Ovary (tissue), 9 donors: ENCODE data around the gene TMCC2. TPM values are rescaled to one million over a fixed set of nuclear protein-coding genes. Genes with fewer than 3 reads are reported as not detected.

ENCODE experiments used
- DNase-seq, 5 donors: peaks; one replicate each; pipeline ENCODE4 v3.0.0-alpha.2; 2019 to 2020
- H3K27ac ChIP-seq, 2 donors: fragments of 200-600 bp; one replicate each; pipeline versions ENCODE4 v1.5.1 to v1.8.0; 2019 to 2022
- H3K27me3 ChIP-seq: fragments of 200-600 bp; one replicate; pipeline ENCODE4 v1.8.0; 2022
- H3K36me3 ChIP-seq: fragments of 200-600 bp; sonication (generic); one replicate; pipeline ENCODE4 v1.5.1; 2019
- H3K4me1 ChIP-seq: one replicate; pipeline ENCODE4 v1.8.1; 2013; ENCODE audit warnings: mild to moderate bottlenecking, moderate library complexity; ENCODE audit not compliant: insufficient read depth
- H3K4me3 ChIP-seq: fragments of 200-600 bp; sonication (generic); one replicate; pipeline ENCODE4 v1.5.1; 2017
- H3K9me3 ChIP-seq, 2 donors: fragments of 200-600 bp in 1 of 2; sonication (generic) in 1 of 2; one replicate each; pipeline versions ENCODE4 v1.5.1 to v1.8.1; 2013 to 2019; ENCODE audit warnings: mild to moderate bottlenecking in 1 of 2, moderate library complexity in 1 of 2
- EP300 ChIP-seq: sonication (generic); formaldehyde crosslinking; IDR thresholded peaks from one replicate; pipeline ENCODE4 v1.6.1; 2017; ENCODE audit warnings: antibody characterized with exemption
- POLR2A ChIP-seq: fragments of 450-650 bp; IDR thresholded peaks from one replicate; pipeline ENCODE4 v1.6.1; 2017; ENCODE audit warnings: antibody characterized with exemption, mild to moderate bottlenecking, moderate library complexity
- WGBS, 3 donors: extraction: QIAGEN DNeasy Blood & Tissue Kit in 1 of 3; methylation state at CpG; one replicate each; pipeline versions ENCODE4 v1.1.5 to v1.1.7; 2013 to 2017; 5-methylcytosine and 5-hydroxymethylcytosine counted together
- intact Hi-C, 4 donors: fragments of 100-400 bp; cut with DNase I; formaldehyde crosslinking; loops; one replicate each; pipeline versions ENCODE4 v1.11.0 to v1.15.1; 2022 to 2023
- polyA plus RNA-seq, 2 donors: library from polyadenylated mRNA; stranded (reverse); fragments of 200-250 nt in 1 of 2; fragments of 350-450 nt in 1 of 2; fragmentation: Illumina TruSeq in 1 of 2; extraction: RNeasy Lipid Tissue Mini Kit (QIAGEN cat#74804) in 1 of 2; gene quantifications; one replicate each; pipeline ENCODE4 v1.2.3, GENCODE V29; 2013 to 2014
- total RNA-seq, 7 donors: library from RNA; depleted of rRNA in 2 of 7; stranded (reverse); fragments of >200 nt in 2 of 7; fragmentation: NEBNext Ultra II Directional in 3 of 7; extraction: Animal tissue kit (Norgen Biotek cat#: 25700) in 3 of 7; gene quantifications; one replicate each; pipeline versions ENCODE4 v1.1.0 to v1.2.4, GENCODE V29; 2016 to 2023
- TF ChIP-seq, protein P1 (sequence below), 3 donors: fragments of 450-650 bp in 2 of 3; fragments of 200-600 bp in 1 of 3; IDR thresholded peaks; one replicate each; pipeline versions ENCODE4 v1.5.1 to v1.8.0; 2016 to 2022; ENCODE audit warnings: antibody characterized with exemption in 3 of 3, mild to moderate bottlenecking in 1 of 3
- donor health status: DM: no; HTN: no; CAD: no; lungs with moderate emphysema.
- donor health status: DM: no; HTN: no; CAD: no.
- donor health status: Bipolar disorder and iron deficiency.
- donor health status: DM: yes; HTN: yes; CAD: no.
- donor health status: DM: no; HTN: no; CAD: no.
- donor health status: DM: yes; HTN: yes; CAD: no.

Gene TMCC2
- total and polyA plus RNA-seq, 9 donors = 2.3 to 11.0 (median 7.8) TPM

GRCh38 chr1:205214756-205215155, 13.0 kb upstream of the TMCC2 start:
- no peak for TF ChIP-seq EP300
- TF ChIP-seq, protein P1, sequence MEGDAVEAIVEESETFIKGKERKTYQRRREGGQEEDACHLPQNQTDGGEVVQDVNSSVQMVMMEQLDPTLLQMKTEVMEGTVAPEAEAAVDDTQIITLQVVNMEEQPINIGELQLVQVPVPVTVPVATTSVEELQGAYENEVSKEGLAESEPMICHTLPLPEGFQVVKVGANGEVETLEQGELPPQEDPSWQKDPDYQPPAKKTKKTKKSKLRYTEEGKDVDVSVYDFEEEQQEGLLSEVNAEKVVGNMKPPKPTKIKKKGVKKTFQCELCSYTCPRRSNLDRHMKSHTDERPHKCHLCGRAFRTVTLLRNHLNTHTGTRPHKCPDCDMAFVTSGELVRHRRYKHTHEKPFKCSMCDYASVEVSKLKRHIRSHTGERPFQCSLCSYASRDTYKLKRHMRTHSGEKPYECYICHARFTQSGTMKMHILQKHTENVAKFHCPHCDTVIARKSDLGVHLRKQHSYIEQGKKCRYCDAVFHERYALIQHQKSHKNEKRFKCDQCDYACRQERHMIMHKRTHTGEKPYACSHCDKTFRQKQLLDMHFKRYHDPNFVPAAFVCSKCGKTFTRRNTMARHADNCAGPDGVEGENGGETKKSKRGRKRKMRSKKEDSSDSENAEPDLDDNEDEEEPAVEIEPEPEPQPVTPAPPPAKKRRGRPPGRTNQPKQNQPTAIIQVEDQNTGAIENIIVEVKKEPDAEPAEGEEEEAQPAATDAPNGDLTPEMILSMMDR (IDR thresholded peaks at IDR 0.05) = no peak
- TF ChIP-seq POLR2A = no peak
- Histone ChIP-seq H3K27me3 (no peaks in the 10 kb centered on the region), H3K4me1 (peaks cover 3% of the 10 kb centered on the region), H3K9me3 (no peaks in the 10 kb centered on the region), H3K4me3 (no peak overlapping the region), H3K27ac (no peak overlapping the region), H3K36me3 (no peaks in the 10 kb centered on the region)
- 58 to 88% (median 67%) methylated on average over 1 of the region's 1 CpG for WGBS, 3 donors
- intact Hi-C loops = no loop called here
- no peak for DNase-seq

- no peak for TF ChIP-seq POLR2A
- Histone ChIP-seq H3K27me3 (no peaks in the 10 kb centered on the region), H3K9me3 (no peaks in the 10 kb centered on the region), H3K27ac (no peak overlapping the region), H3K4me3 (no peak overlapping the region), H3K4me1 (no peaks in the 10 kb centered on the region), H3K36me3 (no peaks in the 10 kb centered on the region)
- 85 to 87% (median 85%) methylated on average over 4 of the region's 4 CpGs for WGBS, 3 donors
- no peak for DNase-seq
- intact Hi-C loops = no loop called here
These were observed 11.2 kb upstream of the TMCC2 start for GRCh38 chr1:205216588-205216987.

DNA sequence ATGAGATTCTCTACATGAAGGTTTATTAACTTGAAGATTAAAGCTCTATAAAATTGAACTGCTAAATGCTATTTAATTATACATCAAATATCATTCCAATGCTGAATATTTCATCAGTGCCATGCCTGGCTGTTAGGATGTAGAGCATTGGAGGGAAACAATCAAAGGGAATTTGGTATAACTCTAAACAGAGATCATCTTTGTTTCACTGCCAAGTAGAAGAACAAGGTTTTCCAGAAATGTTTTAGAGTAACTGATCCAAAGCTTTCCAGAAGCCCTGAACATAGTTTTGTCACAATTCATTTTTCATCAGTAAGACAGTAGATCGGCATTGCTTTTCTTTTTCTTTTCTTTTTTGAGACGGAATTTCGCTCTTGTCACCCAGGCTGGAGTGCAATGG, 10.3 kb upstream of the TMCC2 start:
- Histone ChIP-seq H3K9me3 (no peaks in the 10 kb centered on the region), H3K27me3 (no peaks in the 10 kb centered on the region), H3K4me3 (no peak overlapping the region), H3K36me3 (no peaks in the 10 kb centered on the region), H3K27ac (no peak overlapping the region), H3K4me1 (peaks cover under 1% of the 10 kb centered on the region)
- WGBS, 3 donors = 49 to 84% (median 65%) methylated on average over 3 of the region's 3 CpGs
- intact Hi-C loops = no loop called here
- TF ChIP-seq EP300 (no peak), POLR2A (no peak)
- TF ChIP-seq, protein P1 (IDR thresholded peaks at IDR 0.05) = no peak
- DNase-seq = no peak

DNA sequence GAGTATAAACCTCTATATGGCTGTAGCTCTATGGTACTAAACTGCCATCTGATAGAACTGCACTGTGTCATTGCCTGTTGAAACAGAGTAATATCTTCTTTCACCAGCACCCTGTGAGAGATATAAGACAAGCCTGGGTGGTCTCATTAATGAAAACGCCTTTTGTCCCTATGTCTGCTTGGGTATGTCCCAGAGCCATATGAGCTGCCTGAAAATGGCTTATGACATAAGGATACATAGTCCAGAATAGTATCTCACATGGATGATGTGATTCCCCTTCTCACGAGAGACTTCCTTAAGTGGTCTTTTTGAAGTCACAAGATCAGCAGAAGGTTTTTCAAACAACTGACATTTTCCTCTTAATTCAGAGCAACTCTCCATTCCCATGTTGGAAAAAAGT, 7.3 kb upstream of the TMCC2 start:
- no peak for DNase-seq
- no peak overlapping the region for H3K27ac ChIP-seq
- H3K4me1 ChIP-seq = peaks cover 3% of the 10 kb centered on the region
- no peaks in the 10 kb centered on the region for H3K9me3 ChIP-seq
- intact Hi-C loops = no loop called here
- no peaks in the 10 kb centered on the region for H3K27me3 ChIP-seq
- H3K36me3 ChIP-seq = no peaks in the 10 kb centered on the region
- TF ChIP-seq POLR2A = no peak
- no peak for TF ChIP-seq EP300
- TF ChIP-seq, protein P1 (IDR thresholded peaks at IDR 0.05) = no peak
- no peak overlapping the region for H3K4me3 ChIP-seq
- WGBS, 3 donors = 71 to 84% (median 78%) methylated on average over 2 of the region's 2 CpGs

DNA sequence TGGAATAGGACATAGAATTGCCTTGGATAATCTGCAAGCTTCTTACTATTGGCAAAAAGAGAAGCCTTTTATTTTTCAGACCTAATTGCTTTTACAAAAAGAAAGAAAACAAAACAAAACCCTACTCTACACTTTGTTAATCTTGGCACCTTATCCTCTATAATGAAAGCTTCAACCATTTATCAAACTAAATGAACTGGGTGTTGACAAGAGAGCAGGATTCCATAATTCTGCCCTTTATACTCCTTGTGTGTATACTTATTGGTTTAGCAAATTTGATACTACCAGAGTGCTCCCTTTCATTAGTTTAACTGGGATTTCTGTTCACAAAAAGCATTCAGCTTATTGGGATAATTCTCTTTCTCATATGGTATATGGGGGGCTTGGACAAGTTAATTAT, 3.0 kb upstream of the TMCC2 start:
- peaks cover 11% of the 10 kb centered on the region for H3K4me1 ChIP-seq
- H3K27me3 ChIP-seq = no peaks in the 10 kb centered on the region
- TF ChIP-seq POLR2A = no peak
- TF ChIP-seq, protein P1 (IDR thresholded peaks at IDR 0.05) = no peak
- TF ChIP-seq EP300 = no peak
- DNase-seq = no peak
- H3K9me3 ChIP-seq = no peaks in the 10 kb centered on the region
- no peak overlapping the region for H3K4me3 ChIP-seq
- intact Hi-C loops = loop anchor here in 1 of 4 donors (5.0 kb wide), 1 partner anchor 38 kb away; no protein-coding TSS in a partner anchor
- no peak overlapping the region for H3K27ac ChIP-seq
- H3K36me3 ChIP-seq = no peaks in the 10 kb centered on the region
